B cell (primary cell): ENCODE measurements around the gene USP21. TPM values are rescaled to one million over a fixed set of nuclear protein-coding genes. Genes with fewer than 3 reads are reported as not detected.
A peak's percentile ranks its signal among the peaks of the same experiment; 100 is the strongest.

Source experiments
- ATAC-seq: fragments of 200-7000 bp; cut with Tn5 transposase; one replicate; pipeline ENCODE4 v1.10.0; 2021; ENCODE audit warnings: low read depth, mild to moderate bottlenecking, moderate number of reproducible peaks, moderate library complexity
- CTCF ChIA-PET: fragments of 350-600 bp; sonication (Branson Sonifier 250); formaldehyde crosslinking; loops from one replicate; lab custom pipeline; 2021; ENCODE audit warnings: antibody characterized with exemption, inconsistent platforms; lab: Charles Lee
- POLR2A ChIA-PET: fragments of 350-600 bp; sonication (Branson Sonifier 250); formaldehyde crosslinking; loops from one replicate; lab custom pipeline; 2021; ENCODE audit warnings: antibody characterized with exemption; lab: Charles Lee
- DNase-seq: peaks from one replicate; pipeline ENCODE4 v3.0.0; 2013
- H2AFZ ChIP-seq: 2 replicates; pipeline ENCODE4 v1.6.1; 2012; ENCODE audit warnings: mild to moderate bottlenecking, low read depth, low read length; ENCODE audit not compliant: insufficient read depth, poor library complexity, severe bottlenecking
- H3K27ac ChIP-seq, 2 donors: 1 replicate in 1 of 2; 2 replicates in 1 of 2; pipeline ENCODE4 v1.5.1; 2012 to 2013; ENCODE audit warnings: low read length in 2 of 2, mild to moderate bottlenecking in 2 of 2, moderate library complexity in 1 of 2
- H3K27me3 ChIP-seq, 4 experiments: fragments of 200-600 bp in 1 of 4; sonication (generic) in 1 of 4; replicated peaks in 1 of 4; 1 replicate in 2 of 4; 2 replicates in 2 of 4; pipeline versions ENCODE4 v1.6.1 to v1.7.0; 2013 to 2016; ENCODE audit warnings: low read length in 3 of 4, mild to moderate bottlenecking in 2 of 4, mixed read lengths in 1 of 4, moderate library complexity in 1 of 4; ENCODE audit not compliant: insufficient read depth in 4 of 4, control insufficient read depth in 3 of 4; ENCODE audit errors: control extremely low read depth in 1 of 4
- H3K36me3 ChIP-seq, 2 experiments: replicated peaks in 1 of 2; 1 replicate in 1 of 2; 2 replicates in 1 of 2; pipeline versions ENCODE4 v1.6.1 to v1.7.1; 2013; ENCODE audit warnings: low read length in 1 of 2; ENCODE audit not compliant: insufficient read depth in 2 of 2, control insufficient read depth in 1 of 2; ENCODE audit errors: control extremely low read depth in 1 of 2, extremely low read depth in 1 of 2
- H3K4me1 ChIP-seq, 2 donors: fragments of 200-600 bp in 1 of 2; sonication (generic) in 1 of 2; 1 replicate in 1 of 2; 2 replicates in 1 of 2; pipeline versions ENCODE4 v1.5.1 to v1.6.1; 2013 to 2017; ENCODE audit warnings: low read length in 2 of 2; ENCODE audit not compliant: control insufficient read depth in 2 of 2, insufficient read depth in 2 of 2
- H3K4me2 ChIP-seq: replicated peaks from 2 replicates; pipeline ENCODE3; 2012; ENCODE audit warnings: mild to moderate bottlenecking, low read depth, low read length; ENCODE audit not compliant: poor library complexity, severe bottlenecking
- H3K4me3 ChIP-seq, 5 experiments: fragments of 200-600 bp in 1 of 5; sonication (generic) in 1 of 5; 1 replicate in 3 of 5; 2 replicates in 2 of 5; pipeline versions ENCODE4 v1.5.1 to v1.7.0; 2011 to 2016; ENCODE audit warnings: low read length in 4 of 5, mild to moderate bottlenecking in 4 of 5, low read depth in 2 of 5, control low read depth in 1 of 5, moderate library complexity in 1 of 5; ENCODE audit not compliant: insufficient read depth in 1 of 5; ENCODE audit errors: control extremely low read depth in 1 of 5, extremely low read depth in 1 of 5
- H3K79me2 ChIP-seq: fragments of 200-600 bp; sonication (generic); one replicate; pipeline ENCODE4 v1.6.0; 2016; ENCODE audit warnings: low read length; ENCODE audit not compliant: control insufficient read depth, insufficient read depth
- H3K9ac ChIP-seq: fragments of 200-600 bp; sonication (generic); 2 replicates; pipeline ENCODE4 v1.6.1; 2017; ENCODE audit warnings: mild to moderate bottlenecking, low read length, moderate library complexity
- H3K9me3 ChIP-seq, 3 donors: one replicate each; pipeline versions ENCODE4 v1.6.1 to v1.7.1; 2013; ENCODE audit warnings: low read length in 2 of 3; ENCODE audit not compliant: control insufficient read depth in 2 of 3, insufficient read depth in 1 of 3; ENCODE audit errors: control extremely low read depth in 1 of 3
- H4K20me1 ChIP-seq: 2 replicates; pipeline ENCODE4 v1.6.0; 2012; ENCODE audit warnings: mild to moderate bottlenecking, low read length; ENCODE audit not compliant: insufficient read depth, control insufficient read depth, poor library complexity, severe bottlenecking
- H3K27ac Mint-ChIP-seq: one replicate; pipeline ENCODE4 v1.8.0; 2021; ENCODE audit warnings: mixed read lengths
- H3K27me3 Mint-ChIP-seq: one replicate; pipeline ENCODE4 v1.8.0; 2021; ENCODE audit warnings: mixed read lengths
- H3K4me1 Mint-ChIP-seq: one replicate; pipeline ENCODE4 v1.8.0; 2021; ENCODE audit warnings: mixed read lengths
- H3K4me3 Mint-ChIP-seq: one replicate; pipeline ENCODE4 v1.8.0; 2021; ENCODE audit warnings: mixed read lengths
- H3K9me3 Mint-ChIP-seq: one replicate; pipeline ENCODE4 v1.8.0; 2022; ENCODE audit warnings: mixed read lengths; ENCODE audit not compliant: insufficient read depth
- EZH2 ChIP-seq: IDR thresholded peaks from 2 replicates; pipeline ENCODE4 v1.6.1; 2012; ENCODE audit warnings: borderline replicate concordance, low read depth, mild to moderate bottlenecking, moderate library complexity, low read length; ENCODE audit not compliant: insufficient read depth, poor library complexity, severe bottlenecking
- WGBS: methylation state at CpG from one replicate; pipeline ENCODE4 v1.1.5; 2013; ENCODE audit warnings: missing lambda C conversion rate; ENCODE audit not compliant: insufficient coverage; 5-methylcytosine and 5-hydroxymethylcytosine counted together
- intact Hi-C: fragments of 100-400 bp; cut with micrococcal nuclease; formaldehyde crosslinking; loops from one replicate; pipeline ENCODE4 v1.10.0; 2022
- polyA plus RNA-seq: library from polyadenylated mRNA; depleted of rRNA; stranded (reverse); fragments of >200 nt; gene quantifications from 2 replicates; pipeline ENCODE4 v1.2.3, GENCODE V29; 2012
- total RNA-seq, 2 donors: library from RNA; stranded (reverse); fragments of 120-200 nt in 1 of 2; gene quantifications; 1 replicate in 1 of 2; 2 replicates in 1 of 2; pipeline versions ENCODE4 v1.2.3 to v1.2.4, GENCODE V29; 2013 to 2022
- TF ChIP-seq, protein P1 (sequence below): fragments of 200-600 bp; IDR thresholded peaks from one replicate; pipeline ENCODE4 v1.8.0; 2022; ENCODE audit warnings: antibody characterized with exemption, mild to moderate bottlenecking

USP21 gene
- total and polyA plus RNA-seq, 2 donors (not counting 1 experiment from before 2014, with no cell fraction given): 53.3 to 81.6 TPM

DNA sequence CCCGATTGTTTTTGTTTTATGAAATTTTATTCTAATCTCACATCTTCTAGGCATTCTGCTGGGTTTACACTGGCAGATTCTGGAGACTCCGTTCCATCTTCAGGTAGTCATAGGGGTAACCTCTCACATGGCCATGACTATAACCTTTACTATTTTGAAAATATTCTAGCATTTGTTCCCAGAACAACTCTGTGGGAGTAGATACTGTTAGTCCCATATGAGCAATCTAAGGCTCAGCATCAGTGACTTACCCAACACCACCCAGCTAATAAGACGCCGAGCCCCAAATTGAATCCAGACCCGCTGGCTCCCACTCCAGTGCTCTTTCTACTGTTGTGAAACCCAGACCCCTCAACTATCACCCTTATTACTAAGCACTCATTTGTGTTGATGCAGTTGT lies 29.7 kb downstream of the USP21 start:
- H3K9me3 ChIP-seq: no peaks in the 10 kb centered on the region
- 100% methylated on average over 2 of the region's 5 CpGs for WGBS
- DNase-seq (no peak), ATAC-seq (no peak)
- ChIA-PET POLR2A (no interaction called here), CTCF (interaction anchor here (0.9 kb wide), 1 partner anchor 13 kb away, joined by 4 read pairs; the partner anchor contains the start of gene NDUFS2)
- TF ChIP-seq EZH2: no peak
- TF ChIP-seq, protein P1, sequence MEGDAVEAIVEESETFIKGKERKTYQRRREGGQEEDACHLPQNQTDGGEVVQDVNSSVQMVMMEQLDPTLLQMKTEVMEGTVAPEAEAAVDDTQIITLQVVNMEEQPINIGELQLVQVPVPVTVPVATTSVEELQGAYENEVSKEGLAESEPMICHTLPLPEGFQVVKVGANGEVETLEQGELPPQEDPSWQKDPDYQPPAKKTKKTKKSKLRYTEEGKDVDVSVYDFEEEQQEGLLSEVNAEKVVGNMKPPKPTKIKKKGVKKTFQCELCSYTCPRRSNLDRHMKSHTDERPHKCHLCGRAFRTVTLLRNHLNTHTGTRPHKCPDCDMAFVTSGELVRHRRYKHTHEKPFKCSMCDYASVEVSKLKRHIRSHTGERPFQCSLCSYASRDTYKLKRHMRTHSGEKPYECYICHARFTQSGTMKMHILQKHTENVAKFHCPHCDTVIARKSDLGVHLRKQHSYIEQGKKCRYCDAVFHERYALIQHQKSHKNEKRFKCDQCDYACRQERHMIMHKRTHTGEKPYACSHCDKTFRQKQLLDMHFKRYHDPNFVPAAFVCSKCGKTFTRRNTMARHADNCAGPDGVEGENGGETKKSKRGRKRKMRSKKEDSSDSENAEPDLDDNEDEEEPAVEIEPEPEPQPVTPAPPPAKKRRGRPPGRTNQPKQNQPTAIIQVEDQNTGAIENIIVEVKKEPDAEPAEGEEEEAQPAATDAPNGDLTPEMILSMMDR: no peak
- H3K4me3 Mint-ChIP-seq: no peak overlapping the region
- no peak overlapping the region for H3K4me3 ChIP-seq
- H3K36me3 ChIP-seq: no peaks in the 10 kb centered on the region
- no peaks in the 10 kb centered on the region for H4K20me1 ChIP-seq
- peaks cover 26% of the 10 kb centered on the region for H3K79me2 ChIP-seq
- H3K4me2 ChIP-seq: no peak overlapping the region
- no peaks in the 10 kb centered on the region for H3K9me3 Mint-ChIP-seq
- H3K27ac Mint-ChIP-seq: peak overlapping the region; percentile 61
- no peaks in the 10 kb centered on the region for H3K27me3 Mint-ChIP-seq
- peak overlapping the region in 1 of 2 donors; percentile 53 for H3K27ac ChIP-seq
- H2AFZ ChIP-seq: no peak overlapping the region
- intact Hi-C loops: loop anchor here (5.0 kb wide), 1 partner anchor 37 kb away; the partner anchor contains the start of gene UFC1
- H3K4me1 Mint-ChIP-seq: peaks cover 72% of the 10 kb centered on the region
- H3K4me1 ChIP-seq: peaks cover 67 to 82% of the 10 kb centered on the region in 2 donors
- H3K27me3 ChIP-seq: no peaks in the 10 kb centered on the region
- no peak overlapping the region for H3K9ac ChIP-seq

DNA sequence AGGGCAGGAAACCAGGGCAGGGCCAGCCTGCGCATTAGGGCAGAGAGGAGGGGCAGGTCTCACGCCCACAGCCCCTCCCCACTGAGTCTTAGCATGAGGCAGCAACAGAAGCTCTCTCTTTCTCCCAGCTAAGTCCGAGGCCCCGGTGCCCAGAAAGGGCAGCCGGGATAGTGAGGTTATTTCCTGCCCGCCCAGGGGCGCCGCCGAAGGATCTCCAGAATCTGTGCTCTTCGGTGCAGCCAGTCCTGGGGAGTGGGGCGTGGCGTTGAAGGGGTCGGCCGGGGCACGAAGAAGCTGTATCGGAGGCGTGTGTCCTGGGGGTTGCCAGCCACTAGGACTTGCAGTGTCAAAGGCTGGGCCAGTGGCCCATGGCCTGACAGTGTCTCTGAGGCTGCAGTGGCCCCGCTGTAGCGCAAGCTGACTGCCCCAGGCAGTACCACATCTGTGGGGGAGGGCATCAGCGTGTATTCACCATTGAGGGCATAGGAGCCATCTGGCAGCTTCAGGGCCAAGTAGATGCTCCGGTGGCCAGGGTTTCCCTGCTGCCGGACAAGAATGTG lies 31.7 kb downstream of the USP21 start:
- Mint-ChIP-seq H3K27me3 (no peaks in the 10 kb centered on the region), H3K4me3 (no peak overlapping the region), H3K27ac (no peak overlapping the region), H3K9me3 (no peaks in the 10 kb centered on the region), H3K4me1 (peaks cover 71% of the 10 kb centered on the region)
- Histone ChIP-seq H3K79me2 (peaks cover 26% of the 10 kb centered on the region), H3K4me1 (peaks cover 72 to 82% of the 10 kb centered on the region in 2 donors), H3K27me3 (no peaks in the 10 kb centered on the region), H4K20me1 (no peaks in the 10 kb centered on the region), H3K36me3 (no peaks in the 10 kb centered on the region), H3K9me3 (no peaks in the 10 kb centered on the region), H3K9ac (no peak overlapping the region), H3K4me3 (no peak overlapping the region), H2AFZ (no peak overlapping the region), H3K4me2 (no peak overlapping the region), H3K27ac (no peak overlapping the region)
- 93% methylated on average over 20 of the region's 22 CpGs for WGBS
- intact Hi-C loops: loop anchor here (5.0 kb wide), 1 partner anchor 36 kb away; the partner anchor contains the start of gene TOMM40L
- TF ChIP-seq, protein P1: no peak
- no peak for TF ChIP-seq EZH2
- POLR2A ChIA-PET: interaction anchor here (0.5 to 1.2 kb wide), 4 partner anchors 11 to 127 kb away, joined by 3 to 8 read pairs (median 4); partner anchors contain the start of gene UFC1
- no peak for ATAC-seq
- no peak for DNase-seq
- CTCF ChIA-PET: interaction anchor here (0.8 to 4.8 kb wide), 21 partner anchors 9 to 193 kb away, joined by 3 to 64 read pairs (median 4); partner anchors contain the start of genes DEDD, NDUFS2, PPOX and TOMM40L
